Measurements from ENCODE around the gene CYP1B1. TPM values are rescaled to one million over a fixed set of nuclear protein-coding genes. Genes with fewer than 3 reads are reported as not detected.

Gene CYP1B1
- polyA plus RNA-seq, 4 donors = 96.7 to 147 (median 121) TPM

GRCh38 chr2:38076710-38077430 is 919 bp upstream of the CYP1B1 start:
- no peak for DNase-seq (ENCODE audit: low read depth in 4 of 4, low spot score in 3 of 4)

GRCh38 chr2:38076152-38076709 is 280 bp upstream of the CYP1B1 start:
- DNase-seq (ENCODE audit: low read depth in 4 of 4, low spot score in 3 of 4) = peak in 3 of 4 donors; percentile 71 to 80 (median 79)

DNA sequence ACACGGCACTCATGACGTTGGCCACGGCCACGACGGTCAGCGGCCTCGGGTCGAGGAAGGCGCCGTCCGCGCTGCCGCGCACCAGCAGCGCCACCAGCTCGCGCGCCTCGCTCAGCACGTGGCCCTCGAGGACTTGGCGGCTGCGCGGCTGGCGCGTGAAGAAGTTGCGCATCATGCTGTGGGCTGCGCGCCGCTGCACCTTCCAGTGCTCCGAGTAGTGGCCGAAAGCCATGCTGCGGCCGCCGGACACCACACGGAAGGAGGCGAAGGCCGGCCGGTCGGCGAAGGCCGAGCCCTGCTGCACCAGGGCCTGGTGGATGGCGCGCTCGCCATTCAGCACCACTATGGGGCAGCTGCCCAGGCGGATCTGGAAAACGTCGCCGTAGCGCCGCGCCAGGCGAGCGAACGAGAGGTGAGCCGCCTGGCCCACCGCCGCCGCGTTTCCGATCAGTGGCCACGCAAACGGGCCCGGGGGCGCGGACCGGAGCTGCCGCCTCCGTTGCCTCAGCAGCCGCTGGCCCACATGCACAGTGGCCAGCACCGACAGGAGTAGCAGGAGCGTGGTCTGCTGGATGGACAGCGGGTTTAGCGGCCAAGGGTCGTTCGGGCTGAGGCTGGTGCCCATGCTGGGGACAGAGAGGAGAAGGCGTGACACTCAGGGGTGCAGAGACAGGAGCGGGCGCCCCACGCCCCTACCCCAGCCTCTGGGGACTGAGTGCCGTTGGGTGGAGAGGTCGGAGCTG is 1.0 kb downstream of the CYP1B1 start:
- no peak for DNase-seq (ENCODE audit: low read depth in 4 of 4, low spot score in 3 of 4)

- no peak for DNase-seq (ENCODE audit: low read depth in 4 of 4, low spot score in 3 of 4)
Observed at GRCh38 chr2:38074058-38074763, 1.7 kb downstream of the CYP1B1 start.

GRCh38 chr2:38073211-38074057 is 2.5 kb downstream of the CYP1B1 start:
- DNase-seq (ENCODE audit: low read depth in 4 of 4, low spot score in 3 of 4) = no peak

- DNase-seq (ENCODE audit: low read depth in 4 of 4, low spot score in 3 of 4) = no peak
Observed at GRCh38 chr2:38070438-38070837, 5.5 kb downstream of the CYP1B1 start.

DNA sequence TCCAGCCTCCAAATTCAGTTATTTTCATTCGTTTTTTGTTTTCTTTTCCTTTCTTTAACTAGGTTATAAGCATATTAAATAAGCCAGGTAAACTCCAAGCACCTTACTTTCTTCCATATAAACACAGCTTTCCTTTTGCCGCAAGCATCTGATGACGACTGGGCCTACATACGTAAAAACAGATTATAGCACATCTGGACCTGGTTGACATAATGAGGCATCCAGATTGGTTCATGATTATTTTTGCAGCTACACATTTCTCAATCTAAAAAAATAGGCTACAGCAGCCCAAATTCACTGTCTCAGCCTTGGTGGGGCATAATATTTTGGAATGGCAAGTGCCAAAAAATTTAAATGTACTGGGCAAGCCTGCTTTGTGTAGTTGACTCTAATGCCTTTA is 7.7 kb downstream of the CYP1B1 start:
- no peak for DNase-seq (ENCODE audit: low read depth in 4 of 4, low spot score in 3 of 4)

GRCh38 chr2:38066421-38067115 is 9.4 kb downstream of the CYP1B1 start:
- DNase-seq (ENCODE audit: low read depth in 4 of 4, low spot score in 3 of 4) = peak in 1 of 4 donors; percentile 56

- peak in 1 of 4 donors; percentile 8 for DNase-seq (ENCODE audit: low read depth in 4 of 4, low spot score in 3 of 4)
Observed at GRCh38 chr2:38065502-38066135, 10.3 kb downstream of the CYP1B1 start.

GRCh38 chr2:38064801-38065501 is 11.0 kb downstream of the CYP1B1 start:
- no peak for DNase-seq (ENCODE audit: low read depth in 4 of 4, low spot score in 3 of 4)

DNA sequence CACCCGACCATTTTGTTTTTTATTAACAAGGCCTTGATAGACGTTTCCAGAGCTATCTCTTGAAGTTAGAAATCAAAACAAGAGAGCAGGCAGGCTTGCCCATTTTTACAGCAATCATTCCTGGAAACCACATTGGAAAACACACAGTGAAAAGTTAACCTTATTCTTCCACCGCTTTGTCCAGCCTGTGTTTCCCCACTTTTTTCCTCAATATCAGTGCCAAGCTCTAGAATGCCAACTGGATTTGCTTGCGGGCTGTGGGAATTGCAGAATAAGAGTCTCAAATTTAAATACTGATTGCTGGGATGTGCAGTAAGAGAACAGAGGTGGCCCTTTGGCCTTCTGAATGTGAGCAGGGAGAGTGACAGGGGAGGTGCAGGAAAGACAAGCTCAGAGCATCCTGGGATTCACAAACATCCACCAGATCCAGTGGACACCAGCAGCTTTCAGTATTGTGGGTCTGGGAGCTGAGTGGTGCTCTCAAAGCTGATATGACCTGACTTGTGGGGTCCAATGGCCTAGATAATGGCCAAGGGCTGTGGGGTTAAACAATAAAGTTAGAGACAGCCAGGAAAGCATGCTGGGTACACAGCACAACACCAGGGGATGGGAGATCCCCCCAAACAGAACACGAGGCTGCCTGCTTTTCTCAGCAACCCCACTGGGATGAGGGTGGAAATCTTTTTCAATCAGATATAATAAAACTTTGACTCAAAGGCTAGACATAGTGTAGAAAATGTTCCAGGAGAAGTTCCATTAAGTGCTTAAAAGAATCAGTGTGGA is 15.5 kb downstream of the CYP1B1 start:
- DNase-seq (ENCODE audit: low read depth in 4 of 4, low spot score in 3 of 4) = no peak

DNA sequence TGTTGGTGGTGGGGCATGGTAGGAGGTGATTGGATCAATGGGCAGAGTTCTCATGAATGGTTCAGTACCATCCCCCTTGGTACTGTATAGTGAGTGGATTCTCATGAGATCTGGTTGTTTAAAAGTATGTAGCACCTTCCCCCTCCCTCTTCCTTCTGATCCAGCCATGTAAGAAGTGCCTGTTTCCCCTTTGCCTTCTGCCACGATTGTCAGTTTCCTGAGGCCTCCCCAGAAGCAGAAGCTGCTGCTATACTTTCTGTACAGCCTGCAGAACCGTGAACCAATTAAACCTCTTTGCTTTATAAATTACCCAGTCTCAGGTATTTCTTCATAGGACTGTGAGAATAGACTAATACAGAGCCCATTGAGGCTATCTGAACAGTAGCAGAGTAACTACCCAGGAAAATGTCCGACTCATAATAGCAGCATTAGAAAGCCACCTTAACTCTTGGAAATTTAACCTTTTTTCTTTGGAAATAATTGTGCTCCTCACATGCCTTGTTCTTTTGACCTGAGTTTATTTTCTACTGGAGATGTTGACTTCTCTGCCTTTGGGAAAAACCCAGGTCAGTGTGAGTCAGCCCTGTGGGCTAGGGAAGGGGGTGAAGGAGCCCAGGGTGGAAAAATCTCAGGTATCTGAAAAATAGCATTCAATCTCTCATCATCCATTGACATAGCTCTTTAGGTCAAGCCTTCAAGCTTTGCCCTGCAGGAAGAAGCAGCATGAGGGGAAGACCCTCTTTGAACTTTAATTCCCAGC is 18.1 kb downstream of the CYP1B1 start:
- no peak for DNase-seq (ENCODE audit: low read depth in 4 of 4, low spot score in 3 of 4)

- no peak for DNase-seq (ENCODE audit: low read depth in 4 of 4, low spot score in 3 of 4)
Observed at GRCh38 chr2:38056216-38056615, 19.7 kb downstream of the CYP1B1 start.

GRCh38 chr2:38045811-38046210 is 30.1 kb downstream of the CYP1B1 start:
- DNase-seq (ENCODE audit: low read depth in 4 of 4, low spot score in 3 of 4) = no peak

DNA sequence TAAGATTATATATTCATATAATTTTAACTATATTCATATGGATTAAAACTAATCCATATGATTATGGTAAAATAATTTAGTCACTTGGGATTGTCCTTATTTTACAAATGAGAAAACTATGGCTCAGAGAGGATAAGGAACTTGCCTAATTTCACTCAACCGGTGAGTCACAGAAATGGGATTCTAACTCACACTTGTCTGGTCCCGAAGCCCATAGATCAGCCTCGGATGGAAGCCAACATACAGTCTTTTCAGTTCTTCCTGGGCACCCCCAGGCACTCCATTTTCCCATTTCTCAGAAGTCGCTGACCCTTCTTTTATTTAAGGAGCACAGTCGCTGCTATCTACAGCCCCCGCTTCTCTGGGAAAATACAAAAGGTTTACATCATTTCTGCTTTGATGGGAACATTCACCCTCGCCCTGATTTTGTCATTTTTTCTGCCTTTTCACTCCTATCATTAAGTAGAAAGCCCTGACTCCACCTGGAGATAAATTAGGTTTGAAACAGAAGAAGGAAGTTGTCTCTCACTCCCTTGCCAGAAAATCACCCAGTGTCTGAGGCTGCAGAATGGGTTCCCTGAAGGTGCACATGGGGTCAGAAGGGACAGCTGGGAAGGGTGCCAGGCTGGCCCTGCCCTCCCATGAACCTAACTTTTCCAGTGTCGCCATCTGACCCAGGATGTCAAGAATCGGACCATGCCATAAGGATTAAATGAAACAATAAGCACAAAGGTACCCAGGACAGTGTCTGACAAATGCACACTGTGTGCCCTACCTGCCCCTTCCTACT is 36.6 kb downstream of the CYP1B1 start:
- no peak for DNase-seq (ENCODE audit: low read depth in 4 of 4, low spot score in 3 of 4)

DNA sequence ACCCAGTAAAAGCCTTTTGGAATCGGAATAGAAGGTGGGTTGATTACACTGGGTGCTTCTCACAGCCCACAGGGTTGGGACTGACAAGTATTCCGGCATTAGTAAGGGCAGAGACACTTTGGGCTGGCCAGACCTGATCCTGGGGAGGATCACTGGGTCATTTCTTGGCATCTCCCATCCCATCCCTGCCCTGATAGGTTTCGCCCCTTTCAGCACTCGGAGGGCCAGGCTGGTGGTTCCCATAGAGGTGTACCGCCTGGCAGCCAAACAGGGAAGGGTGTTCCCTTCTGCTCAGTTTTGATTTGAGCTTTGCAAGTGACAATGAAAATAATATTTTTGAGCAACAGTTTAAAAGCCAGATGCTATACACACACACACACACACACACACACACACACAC is 37.3 kb downstream of the CYP1B1 start:
- no peak for DNase-seq (ENCODE audit: low read depth in 4 of 4, low spot score in 3 of 4)

All from right renal pelvis (tissue), 4 donors.